Neuronal stem cell (in vitro differentiated cells): ENCODE measurements around the gene REEP3.

Experiments used
- DNase-seq: peaks from one replicate; pipeline ENCODE4 v3.0.0-alpha.2; 2013; ENCODE audit warnings: low spot score
- H2AFZ ChIP-seq: one replicate; pipeline ENCODE4 v1.6.1; 2013; ENCODE audit warnings: mild to moderate bottlenecking, low read length, inconsistent platforms
- H2AK5ac ChIP-seq: 2 replicates; pipeline ENCODE4 v1.6.1; 2013; ENCODE audit warnings: low read depth, mild to moderate bottlenecking, inconsistent platforms, low read length, moderate library complexity, mixed read lengths
- H2BK120ac ChIP-seq: 2 replicates; pipeline ENCODE4 v1.6.1; 2013; ENCODE audit warnings: low read depth, mild to moderate bottlenecking, inconsistent platforms, low read length, moderate library complexity, mixed read lengths
- H2BK12ac ChIP-seq: one replicate; pipeline ENCODE4 v1.6.1; 2013; ENCODE audit warnings: low read length, inconsistent platforms
- H2BK15ac ChIP-seq: 2 replicates; pipeline ENCODE4 v1.6.1; 2013; ENCODE audit warnings: mild to moderate bottlenecking, low read length, inconsistent platforms, mixed read lengths
- H2BK5ac ChIP-seq: one replicate; pipeline ENCODE4 v1.6.1; 2013; ENCODE audit warnings: inconsistent platforms, mild to moderate bottlenecking, low read length, moderate library complexity
- H3K14ac ChIP-seq: one replicate; pipeline ENCODE4 v1.6.1; 2013; ENCODE audit warnings: low read length, inconsistent platforms
- H3K18ac ChIP-seq: 2 replicates; pipeline ENCODE4 v1.6.1; 2013; ENCODE audit warnings: low read length, inconsistent platforms
- H3K23ac ChIP-seq: 2 replicates; pipeline ENCODE4 v1.6.1; 2013; ENCODE audit warnings: low read depth, mild to moderate bottlenecking, mixed read lengths, low read length, inconsistent platforms; ENCODE audit not compliant: poor library complexity
- H3K27ac ChIP-seq: replicated peaks from 3 replicates; pipeline ENCODE4 v1.5.1; 2013; ENCODE audit warnings: low read length, inconsistent platforms
- H3K27me3 ChIP-seq, 3 experiments: 2 replicates each; pipeline ENCODE4 v1.6.1; 2013; ENCODE audit warnings: low read length in 3 of 3, mild to moderate bottlenecking in 2 of 3, inconsistent platforms in 1 of 3, low read depth in 1 of 3, mixed read lengths in 1 of 3, moderate library complexity in 1 of 3; ENCODE audit not compliant: control insufficient read depth in 3 of 3, insufficient read depth in 3 of 3
- H3K36me3 ChIP-seq, 2 donors: replicated peaks in 1 of 2; 2 replicates each; pipeline ENCODE4 v1.6.1; 2013; ENCODE audit warnings: low read length in 2 of 2; ENCODE audit not compliant: control insufficient read depth in 2 of 2, insufficient read depth in 2 of 2
- H3K4ac ChIP-seq: 2 replicates; pipeline ENCODE4 v1.6.1; 2013; ENCODE audit warnings: inconsistent platforms, mild to moderate bottlenecking, low read length, moderate library complexity
- H3K4me1 ChIP-seq, 2 donors: 1 replicate in 1 of 2; 2 replicates in 1 of 2; pipeline ENCODE4 v1.6.1; 2013; ENCODE audit warnings: low read length in 2 of 2, low read depth in 1 of 2; ENCODE audit not compliant: control insufficient read depth in 2 of 2, insufficient read depth in 1 of 2
- H3K4me2 ChIP-seq: one replicate; pipeline ENCODE4 v1.6.1; 2013; ENCODE audit warnings: mild to moderate bottlenecking, low read length, inconsistent platforms; ENCODE audit not compliant: insufficient read depth, poor library complexity, severe bottlenecking
- H3K4me3 ChIP-seq, 2 donors: 2 replicates each; pipeline ENCODE4 v1.5.1; 2013; ENCODE audit warnings: low read length in 2 of 2, mild to moderate bottlenecking in 2 of 2, inconsistent platforms in 1 of 2, moderate library complexity in 1 of 2
- H3K79me1 ChIP-seq: one replicate; pipeline ENCODE4 v1.6.1; 2013; ENCODE audit warnings: low read depth, mild to moderate bottlenecking, inconsistent platforms, low read length, moderate library complexity
- H3K9ac ChIP-seq: one replicate; pipeline ENCODE4 v1.6.1; 2013; ENCODE audit warnings: mild to moderate bottlenecking, low read depth, low read length, inconsistent platforms; ENCODE audit not compliant: poor library complexity
- H3K9me3 ChIP-seq, 2 donors: replicated peaks in 1 of 2; 2 replicates each; pipeline versions ENCODE3 to v1.6.1; 2013; ENCODE audit warnings: low read length in 2 of 2, mild to moderate bottlenecking in 2 of 2, inconsistent platforms in 1 of 2, low read depth in 1 of 2, mixed read lengths in 1 of 2, moderate library complexity in 1 of 2; ENCODE audit not compliant: control insufficient read depth in 2 of 2, insufficient read depth in 1 of 2
- H4K8ac ChIP-seq: one replicate; pipeline ENCODE4 v1.6.1; 2013; ENCODE audit warnings: low read depth, mild to moderate bottlenecking, inconsistent platforms, low read length, moderate library complexity
- H4K91ac ChIP-seq: one replicate; pipeline ENCODE4 v1.6.1; 2013; ENCODE audit warnings: low read length, low read depth, mild to moderate bottlenecking, inconsistent platforms; ENCODE audit not compliant: poor library complexity
- WGBS, 2 donors: extraction: QIAGEN DNeasy Blood & Tissue Kit; methylation state at CpG; one replicate each; pipeline ENCODE4 v1.1.7; 2013; ENCODE audit warnings: missing lambda C conversion rate in 2 of 2, mixed read lengths in 1 of 2; ENCODE audit not compliant: insufficient read length in 2 of 2, insufficient replicate concordance in 1 of 2; ENCODE audit errors: extremely low coverage in 2 of 2; 5-methylcytosine and 5-hydroxymethylcytosine counted together

REEP3 gene

GRCh38 chr10:63539377-63539776 is 18.2 kb downstream of the REEP3 start:
- H3K23ac ChIP-seq = no peak overlapping the region
- H3K4ac ChIP-seq = no peak overlapping the region
- H3K27me3 ChIP-seq = no peaks in the 10 kb centered on the region
- no peak overlapping the region for H2BK12ac ChIP-seq
- H3K4me2 ChIP-seq = no peak overlapping the region
- H4K8ac ChIP-seq = no peak overlapping the region
- no peak overlapping the region for H3K18ac ChIP-seq
- peaks cover 0 to 3% of the 10 kb centered on the region in 2 donors for H3K36me3 ChIP-seq
- H4K91ac ChIP-seq = no peak overlapping the region
- H3K9ac ChIP-seq = no peak overlapping the region
- H3K9me3 ChIP-seq = peaks cover 0 to 4% of the 10 kb centered on the region in 2 donors
- no peak overlapping the region for H3K4me3 ChIP-seq
- no peak overlapping the region for H2BK5ac ChIP-seq
- H3K79me1 ChIP-seq = no peaks in the 10 kb centered on the region
- no peak overlapping the region for H2AK5ac ChIP-seq
- H3K27ac ChIP-seq = no peak overlapping the region
- H2BK15ac ChIP-seq = no peak overlapping the region
- no peak for DNase-seq
- no peak overlapping the region for H2BK120ac ChIP-seq
- H2AFZ ChIP-seq = no peak overlapping the region
- no peak overlapping the region for H3K14ac ChIP-seq
- H3K4me1 ChIP-seq = no peaks in the 10 kb centered on the region
- no CpG with 5 or more reads among the region's 2 CpGs for WGBS, 2 donors

- Histone ChIP-seq H2BK5ac (no peak overlapping the region), H3K27ac (no peak overlapping the region), H3K4ac (no peak overlapping the region), H2AFZ (no peak overlapping the region), H4K91ac (no peak overlapping the region), H2BK120ac (no peak overlapping the region), H3K14ac (no peak overlapping the region), H3K18ac (no peak overlapping the region), H2BK12ac (no peak overlapping the region), H3K9me3 (peaks cover 0 to 4% of the 10 kb centered on the region in 2 donors), H2AK5ac (no peak overlapping the region), H3K79me1 (no peaks in the 10 kb centered on the region), H3K4me3 (no peak overlapping the region), H2BK15ac (no peak overlapping the region), H3K9ac (no peak overlapping the region), H3K4me1 (no peaks in the 10 kb centered on the region), H3K23ac (no peak overlapping the region), H3K4me2 (no peak overlapping the region), H4K8ac (no peak overlapping the region), H3K36me3 (peaks cover 0 to 3% of the 10 kb centered on the region in 2 donors), H3K27me3 (no peaks in the 10 kb centered on the region)
- no peak for DNase-seq
- WGBS, 2 donors = no CpG with 5 or more reads among the region's 1 CpG
These were observed 18.8 kb downstream of the REEP3 start for GRCh38 chr10:63539994-63540393.

- no peak overlapping the region for H3K9ac ChIP-seq
- H3K4me3 ChIP-seq = no peak overlapping the region
- H3K4me1 ChIP-seq = no peaks in the 10 kb centered on the region
- H3K27me3 ChIP-seq = no peaks in the 10 kb centered on the region
- H2AK5ac ChIP-seq = no peak overlapping the region
- no peak overlapping the region for H3K14ac ChIP-seq
- H3K9me3 ChIP-seq = no peaks in the 10 kb centered on the region
- no peak overlapping the region for H3K4me2 ChIP-seq
- no peak overlapping the region for H2BK5ac ChIP-seq
- H2BK12ac ChIP-seq = no peak overlapping the region
- H2BK15ac ChIP-seq = no peak overlapping the region
- no peak overlapping the region for H3K18ac ChIP-seq
- no CpG with 5 or more reads among the region's 5 CpGs for WGBS, 2 donors
- H3K23ac ChIP-seq = no peak overlapping the region
- DNase-seq = no peak
- no peaks in the 10 kb centered on the region for H3K36me3 ChIP-seq
- H2AFZ ChIP-seq = no peak overlapping the region
- H2BK120ac ChIP-seq = no peak overlapping the region
- no peak overlapping the region for H3K27ac ChIP-seq
- H3K4ac ChIP-seq = no peak overlapping the region
- no peaks in the 10 kb centered on the region for H3K79me1 ChIP-seq
- no peak overlapping the region for H4K8ac ChIP-seq
- no peak overlapping the region for H4K91ac ChIP-seq
These were observed 21.8 kb downstream of the REEP3 start for GRCh38 chr10:63542835-63543575.

GRCh38 chr10:63543576-63543962 is 22.4 kb downstream of the REEP3 start:
- Histone ChIP-seq H3K4me1 (no peaks in the 10 kb centered on the region), H3K23ac (no peak overlapping the region), H3K9me3 (no peaks in the 10 kb centered on the region), H2AFZ (no peak overlapping the region), H2BK5ac (no peak overlapping the region), H3K4ac (no peak overlapping the region), H2BK120ac (no peak overlapping the region), H3K18ac (no peak overlapping the region), H3K4me3 (no peak overlapping the region), H3K14ac (no peak overlapping the region), H2BK15ac (no peak overlapping the region), H4K8ac (no peak overlapping the region), H3K27me3 (no peaks in the 10 kb centered on the region), H3K79me1 (no peaks in the 10 kb centered on the region), H4K91ac (no peak overlapping the region), H3K27ac (no peak overlapping the region), H2AK5ac (no peak overlapping the region), H2BK12ac (no peak overlapping the region), H3K4me2 (no peak overlapping the region), H3K36me3 (no peaks in the 10 kb centered on the region), H3K9ac (no peak overlapping the region)
- no peak for DNase-seq
- no CpG with 5 or more reads among the region's 7 CpGs for whole genome bisulfite sequencing, 2 donors
